Astrocyte of the spinal cord (primary cell): ENCODE results near the gene ORAI2.

Source experiments
- DNase-seq: peaks from one replicate; pipeline ENCODE4 v3.0.0; 2011; ENCODE audit warnings: low read depth, low spot score
- H3K4me3 ChIP-seq: 2 replicates; pipeline ENCODE4 v1.5.1; 2011; ENCODE audit warnings: low read depth, mild to moderate bottlenecking, low read length, moderate library complexity
- in situ Hi-C: cut with HindIII; loops from 2 replicates; pipeline ENCODE4 v1.10.0; 2017; ENCODE audit warnings: low sequenced_read_pairs
- TF ChIP-seq, protein P1 (sequence below): IDR thresholded peaks from 2 replicates; pipeline ENCODE4 v1.5.1; 2012; ENCODE audit warnings: low read depth, mild to moderate bottlenecking, low read length, inconsistent platforms

The ORAI2 gene

DNA sequence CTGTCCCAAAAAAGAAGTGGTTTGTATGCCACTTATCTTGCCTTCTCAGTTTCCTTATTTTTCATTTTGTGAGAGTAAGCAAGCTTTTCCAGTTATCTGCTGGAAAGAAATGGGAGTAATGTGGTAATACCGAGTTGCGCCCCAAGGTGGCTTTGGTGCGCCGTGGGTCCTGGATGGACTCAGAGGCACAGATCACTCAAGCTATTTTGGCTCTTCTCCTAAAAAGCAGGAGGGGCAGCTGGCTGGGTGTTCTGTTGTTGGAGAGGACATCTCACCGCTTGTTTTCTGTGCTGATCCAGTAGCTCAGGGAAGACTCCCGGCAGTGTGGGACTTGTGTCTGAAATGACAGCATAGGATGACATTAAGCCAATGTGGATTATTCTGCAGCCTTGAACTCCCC is 20.8 kb upstream of the ORAI2 start:
- peak; percentile 38 for DNase-seq
- H3K4me3 ChIP-seq, result no peak overlapping the region
- TF ChIP-seq, protein P1, sequence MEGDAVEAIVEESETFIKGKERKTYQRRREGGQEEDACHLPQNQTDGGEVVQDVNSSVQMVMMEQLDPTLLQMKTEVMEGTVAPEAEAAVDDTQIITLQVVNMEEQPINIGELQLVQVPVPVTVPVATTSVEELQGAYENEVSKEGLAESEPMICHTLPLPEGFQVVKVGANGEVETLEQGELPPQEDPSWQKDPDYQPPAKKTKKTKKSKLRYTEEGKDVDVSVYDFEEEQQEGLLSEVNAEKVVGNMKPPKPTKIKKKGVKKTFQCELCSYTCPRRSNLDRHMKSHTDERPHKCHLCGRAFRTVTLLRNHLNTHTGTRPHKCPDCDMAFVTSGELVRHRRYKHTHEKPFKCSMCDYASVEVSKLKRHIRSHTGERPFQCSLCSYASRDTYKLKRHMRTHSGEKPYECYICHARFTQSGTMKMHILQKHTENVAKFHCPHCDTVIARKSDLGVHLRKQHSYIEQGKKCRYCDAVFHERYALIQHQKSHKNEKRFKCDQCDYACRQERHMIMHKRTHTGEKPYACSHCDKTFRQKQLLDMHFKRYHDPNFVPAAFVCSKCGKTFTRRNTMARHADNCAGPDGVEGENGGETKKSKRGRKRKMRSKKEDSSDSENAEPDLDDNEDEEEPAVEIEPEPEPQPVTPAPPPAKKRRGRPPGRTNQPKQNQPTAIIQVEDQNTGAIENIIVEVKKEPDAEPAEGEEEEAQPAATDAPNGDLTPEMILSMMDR, result peak; percentile 55
- in situ Hi-C loops, result loop anchor here (10.0 kb wide), 1 partner anchor 128 kb away; the partner anchor contains the start of gene SH2B2

DNA sequence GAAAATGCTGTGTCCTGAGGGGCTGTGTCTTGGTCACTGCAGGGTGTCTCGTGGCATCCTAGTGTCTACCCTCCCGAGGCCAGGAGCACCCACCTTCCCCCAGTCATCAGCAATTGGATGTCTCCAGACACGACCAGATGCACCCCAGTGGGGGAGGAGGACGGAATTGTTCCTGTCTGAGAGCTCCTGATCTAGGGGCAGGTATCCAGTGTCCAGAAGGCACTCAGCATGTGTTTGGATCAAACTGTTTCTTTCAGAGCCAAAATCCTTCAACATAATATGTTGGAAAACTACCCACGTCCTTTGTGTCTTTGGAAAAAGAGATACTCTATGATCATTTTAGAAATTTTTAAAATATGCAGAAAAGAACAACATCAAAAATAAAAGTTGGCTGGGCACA is 20.3 kb upstream of the ORAI2 start:
- in situ Hi-C loops, result loop anchor here (10.0 kb wide), 1 partner anchor 128 kb away; the partner anchor contains the start of gene SH2B2
- TF ChIP-seq, protein P1, result no peak
- DNase-seq, result no peak
- no peak overlapping the region for H3K4me3 ChIP-seq

DNA sequence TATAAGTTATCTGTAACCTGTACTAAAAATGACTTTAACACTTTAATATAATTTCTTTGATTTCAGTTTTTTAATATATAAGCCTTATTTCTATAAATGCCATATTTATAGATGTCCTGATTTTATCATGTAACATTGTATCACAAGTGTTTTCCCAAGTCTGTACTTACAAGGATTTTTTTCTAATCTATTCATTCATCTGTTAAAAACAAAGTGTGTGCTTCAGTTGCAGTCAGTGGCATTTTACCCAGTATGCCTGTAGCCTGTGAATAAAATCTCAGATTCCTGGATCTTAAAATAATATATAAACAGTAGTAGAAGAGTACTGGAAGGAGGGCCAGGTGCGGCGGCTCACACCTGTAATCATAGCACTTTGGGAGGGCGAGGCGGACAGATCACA is 19.8 kb upstream of the ORAI2 start:
- in situ Hi-C loops, result loop anchor here (10.0 kb wide), 1 partner anchor 129 kb away; the partner anchor contains the start of gene SH2B2
- TF ChIP-seq, protein P1, result no peak
- no peak for DNase-seq
- H3K4me3 ChIP-seq, result no peak overlapping the region

DNA sequence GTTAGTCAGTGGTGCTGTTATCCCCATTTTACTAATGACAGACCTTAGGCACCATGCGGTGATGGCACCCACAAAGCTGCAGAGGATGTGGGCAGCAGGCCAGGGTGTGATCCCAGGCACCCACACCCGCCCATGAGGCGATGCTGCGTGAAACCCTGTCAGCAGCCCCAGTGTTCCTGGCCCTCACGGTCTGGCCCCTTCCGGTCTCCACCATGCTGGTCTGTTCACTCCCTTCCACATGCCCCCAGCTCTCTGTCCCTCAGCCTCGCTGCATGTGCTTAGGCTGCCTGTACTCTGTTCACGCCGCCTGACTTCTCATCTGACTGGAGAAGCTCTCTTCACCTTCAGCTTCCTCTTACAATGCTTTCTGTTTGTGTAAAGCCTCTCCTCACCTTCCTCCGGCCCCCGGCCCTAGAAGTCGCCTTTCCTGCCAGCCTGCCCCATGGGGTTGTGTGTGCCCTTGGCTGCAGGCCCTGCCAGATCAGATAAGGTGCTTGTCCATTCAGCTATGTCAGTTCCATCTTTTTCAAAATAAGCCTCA is 17.6 kb upstream of the ORAI2 start:
- H3K4me3 ChIP-seq, result no peak overlapping the region
- DNase-seq, result no peak
- in situ Hi-C loops, result loop anchor here (10.0 kb wide), 1 partner anchor 131 kb away; the partner anchor contains the start of gene SH2B2
- TF ChIP-seq, protein P1, result no peak

DNA sequence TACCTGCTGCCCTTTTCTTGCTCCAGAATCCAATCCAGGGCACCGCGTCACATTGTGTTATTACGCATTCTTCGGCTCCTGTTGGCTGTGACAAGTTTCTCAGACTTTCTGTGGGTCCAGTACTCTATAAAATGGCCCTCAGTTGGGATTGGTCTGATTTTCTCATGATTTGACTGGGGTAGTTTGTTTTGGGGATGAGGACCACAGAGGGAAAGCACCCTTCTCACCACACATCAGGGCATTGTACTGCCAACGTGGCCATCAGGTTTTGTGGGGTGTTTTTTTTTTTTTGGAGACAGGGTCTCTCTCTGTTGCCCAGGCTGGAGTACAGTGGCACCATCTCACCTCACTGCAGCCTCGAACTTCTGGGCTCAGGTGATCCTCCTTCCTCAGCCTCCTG is 17.0 kb upstream of the ORAI2 start:
- TF ChIP-seq, protein P1, result no peak
- in situ Hi-C loops, result loop anchor here (10.0 kb wide), 1 partner anchor 132 kb away; the partner anchor contains the start of gene SH2B2
- no peak for DNase-seq
- no peak overlapping the region for H3K4me3 ChIP-seq

DNA sequence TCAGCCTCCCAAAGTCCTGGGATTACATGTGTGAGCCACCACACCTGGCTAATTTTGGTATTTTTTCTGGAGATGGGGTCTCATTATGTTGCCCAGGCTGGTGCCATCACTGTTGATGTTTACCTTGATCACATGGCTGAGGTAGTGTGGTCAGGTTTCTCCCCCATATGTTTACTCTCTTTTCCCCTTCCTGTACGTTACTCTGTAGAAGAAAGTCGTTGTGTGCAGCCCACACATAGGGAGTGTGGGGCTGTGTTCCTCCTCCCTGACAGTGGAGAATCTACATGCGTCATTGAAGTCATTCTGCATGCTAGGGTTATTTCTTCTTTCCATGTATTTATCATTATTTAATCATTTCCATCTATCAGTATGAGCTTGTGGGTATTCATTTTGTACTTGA is 16.3 kb upstream of the ORAI2 start:
- no peak for DNase-seq
- no peak overlapping the region for H3K4me3 ChIP-seq
- in situ Hi-C loops, result loop anchor here (10.0 kb wide), 1 partner anchor 132 kb away; the partner anchor contains the start of gene SH2B2
- TF ChIP-seq, protein P1, result no peak
